ENCODE results near the gene RNMT.
"Not testable (repeated sequence)": the region's sequence is repeated elsewhere in the genome, so short reads cannot be mapped to it uniquely, and the experiment has no call there.

Gene RNMT

DNA sequence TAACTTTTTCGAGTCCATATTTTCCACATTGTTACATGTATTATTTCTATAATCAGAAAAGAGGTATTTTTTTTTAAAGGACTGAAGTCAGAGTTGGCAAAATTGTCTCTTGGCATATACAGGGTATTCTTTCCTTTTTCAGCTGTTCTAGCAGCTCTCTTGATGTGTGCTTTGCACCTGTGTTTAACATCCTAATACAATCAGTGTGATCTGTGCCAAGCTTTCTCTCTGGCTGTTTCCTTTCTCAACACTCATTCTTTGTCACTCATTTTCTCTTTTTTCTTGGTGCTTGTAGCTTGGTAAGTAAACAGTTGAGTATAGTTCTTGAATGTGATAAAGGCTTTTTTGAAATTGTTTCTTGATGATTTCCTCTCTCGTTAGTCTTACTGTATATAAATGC is 9.2 kb downstream of the RNMT start:
- DNase-seq (ENCODE audit: low spot score): no peak

DNA sequence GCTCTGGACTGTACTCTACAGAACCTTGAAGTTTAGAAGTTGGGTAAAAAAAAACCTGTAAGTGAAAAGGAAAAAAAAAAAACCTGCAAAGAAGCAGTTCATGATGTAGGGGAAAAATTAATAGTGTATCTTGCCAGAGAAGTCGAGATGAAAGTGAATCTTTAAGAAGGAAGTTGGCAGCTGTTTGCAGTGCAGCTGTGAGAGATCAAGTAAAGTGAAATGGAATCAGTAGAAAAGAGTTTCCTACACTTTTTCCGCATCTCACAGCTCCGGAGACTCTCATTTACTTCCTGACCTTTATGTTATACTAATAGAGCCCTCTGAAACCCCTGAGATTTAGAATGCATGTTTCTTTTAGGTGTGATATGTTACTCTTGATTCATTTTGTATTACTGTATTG is 19.2 kb downstream of the RNMT start:
- DNase-seq (ENCODE audit: low spot score): no peak

DNA sequence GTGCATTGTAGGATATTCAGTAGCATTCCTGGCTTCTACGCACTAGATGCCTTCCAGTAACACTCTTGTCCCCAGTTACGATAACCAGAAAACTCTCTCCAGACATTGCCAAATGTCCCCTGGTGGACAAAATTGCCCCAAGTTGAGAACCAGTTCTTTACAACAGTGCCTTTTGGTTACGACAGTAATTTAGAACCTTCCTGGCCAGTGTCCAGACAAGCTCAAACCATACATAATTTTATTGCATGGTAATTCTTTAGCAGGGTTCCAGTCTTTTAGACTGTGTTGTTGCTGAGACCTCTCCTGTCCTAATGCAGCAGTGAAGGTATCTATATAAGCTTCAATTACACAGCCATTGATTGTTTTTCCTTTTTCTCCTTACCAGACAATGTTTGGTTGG is 20.2 kb downstream of the RNMT start:
- no peak for DNase-seq (ENCODE audit: low spot score)

DNA sequence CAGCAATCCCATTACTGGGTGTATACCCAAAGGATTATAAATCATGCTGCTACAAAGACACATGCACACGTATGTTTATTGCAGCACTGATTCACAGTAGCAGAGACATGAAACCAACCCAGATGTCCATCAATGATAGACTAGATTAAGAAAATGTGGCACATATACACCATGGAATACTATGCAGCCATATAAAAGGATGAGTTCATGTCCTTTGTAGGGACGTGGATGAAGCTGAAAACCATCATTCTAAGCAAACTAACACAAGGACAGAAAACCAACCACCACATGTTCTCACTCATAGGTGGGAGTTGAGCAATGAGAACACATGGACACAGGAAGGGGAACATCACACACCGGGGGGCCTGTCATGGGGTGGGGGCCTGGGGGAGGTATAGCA is 25.1 kb downstream of the RNMT start:
- DNase-seq (ENCODE audit: low spot score): not testable (repeated sequence)

DNA sequence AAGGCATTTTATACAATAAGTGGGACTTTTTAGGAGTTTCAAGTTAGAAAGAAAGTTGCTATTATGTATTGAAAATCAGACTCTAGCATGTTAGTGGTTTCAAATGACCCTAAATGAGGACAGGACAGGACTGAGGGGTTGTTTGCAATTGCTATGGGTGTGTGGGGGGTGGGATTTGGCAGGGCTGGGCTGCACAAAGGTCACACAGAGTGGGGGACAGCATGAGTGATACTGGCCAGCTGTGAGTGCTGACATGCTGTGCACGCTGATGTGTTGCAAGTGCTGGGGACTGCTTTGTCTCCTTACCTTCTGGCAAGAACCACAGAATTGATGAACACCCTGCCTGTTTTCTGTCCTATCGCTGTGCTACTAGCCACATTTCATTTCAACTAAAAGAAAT is 29.8 kb downstream of the RNMT start:
- no peak for DNase-seq (ENCODE audit: low spot score)

DNA sequence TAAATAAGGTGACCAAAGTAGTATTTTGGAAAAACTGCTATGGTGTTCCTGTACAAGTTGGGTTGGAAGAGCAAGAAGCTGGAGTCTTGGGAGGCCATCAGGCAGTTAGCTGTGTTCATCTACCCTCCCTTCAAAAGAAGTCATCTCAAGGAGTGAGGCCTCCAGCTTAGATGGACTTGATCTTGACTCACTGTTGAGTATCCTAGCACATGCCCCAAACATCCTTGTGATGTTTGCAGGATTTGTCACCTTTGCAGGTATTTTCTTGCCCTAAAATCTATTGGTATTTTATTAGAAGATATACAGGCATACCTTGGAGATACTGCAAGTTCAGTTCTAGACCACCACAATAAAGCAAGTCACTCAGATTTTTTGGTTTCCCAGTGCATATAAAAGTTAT is 30.2 kb downstream of the RNMT start:
- no peak for DNase-seq (ENCODE audit: low spot score)

DNA sequence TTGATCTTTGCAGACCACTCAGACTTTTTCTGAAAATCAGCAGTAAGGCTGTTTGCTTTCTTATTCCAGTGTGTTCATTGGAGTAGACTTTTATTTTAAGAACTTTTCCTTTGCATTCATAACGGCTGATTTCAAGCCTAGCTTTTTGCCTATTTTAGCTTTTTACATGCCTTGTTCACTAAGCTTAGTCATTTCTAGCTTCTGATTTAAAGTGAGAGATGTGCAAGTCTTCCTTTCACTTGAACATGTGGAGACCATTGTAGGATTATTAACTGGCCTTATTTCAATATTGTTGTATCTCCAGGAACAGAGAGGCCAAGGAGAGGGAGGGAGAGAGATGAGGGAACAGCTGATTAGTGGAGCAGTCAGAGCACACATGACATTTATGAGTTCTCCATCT is 32.1 kb downstream of the RNMT start:
- no peak for DNase-seq (ENCODE audit: low spot score)

DNA sequence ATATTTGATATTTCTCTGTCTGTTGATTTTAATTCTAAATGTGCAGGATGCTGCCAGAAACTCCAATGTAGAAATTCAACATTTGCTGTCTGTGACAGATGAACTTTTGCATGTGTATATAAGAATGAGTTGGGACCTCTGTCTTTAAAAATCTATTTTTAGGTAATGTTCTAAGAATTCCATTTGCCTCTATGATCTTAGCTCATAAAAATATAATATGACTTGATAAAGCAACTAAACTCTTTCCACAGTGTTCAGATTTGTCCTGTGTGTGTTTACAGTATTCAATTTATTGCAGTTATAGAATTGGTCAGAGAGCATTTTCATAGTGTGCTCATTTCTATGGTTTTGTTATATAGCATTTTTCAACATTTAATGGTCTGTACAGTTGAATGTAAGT is 33.6 kb downstream of the RNMT start:
- no peak for DNase-seq (ENCODE audit: low spot score)

DNA sequence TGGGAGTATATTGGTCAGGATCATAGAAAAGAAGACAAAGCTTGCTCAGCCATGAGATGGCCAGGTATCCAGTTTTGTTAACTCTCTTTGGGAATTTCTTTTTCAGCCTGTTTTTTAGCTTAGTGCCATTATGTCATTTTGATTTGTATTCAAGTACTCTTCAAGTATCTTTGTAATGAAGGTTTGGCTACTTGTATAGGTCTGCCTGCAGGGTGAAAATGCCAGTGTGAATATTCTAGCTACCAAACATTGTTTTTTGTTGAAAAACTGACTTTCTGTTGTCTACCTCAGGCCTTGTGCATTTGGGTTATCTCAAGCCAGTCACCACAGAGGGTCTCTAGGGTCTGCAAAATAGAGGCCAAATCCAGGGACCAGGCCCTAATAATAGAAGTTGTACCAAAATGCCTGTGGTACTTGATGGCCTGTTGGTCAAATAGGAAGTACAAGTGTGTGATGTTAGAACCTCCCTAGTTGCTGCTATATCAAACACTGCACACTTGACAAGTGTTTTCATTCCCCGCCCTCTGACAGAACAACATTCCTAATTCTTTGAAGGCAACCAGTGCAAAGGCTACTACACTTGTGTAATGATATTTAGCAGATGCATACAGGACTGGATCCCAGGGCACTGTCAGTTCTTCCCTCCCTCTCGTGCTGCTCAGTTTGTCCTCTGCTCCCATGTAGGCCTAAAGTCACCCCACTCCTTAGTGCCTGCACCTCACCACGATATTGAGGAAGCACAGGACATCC is 36.4 kb downstream of the RNMT start:
- DNase-seq (ENCODE audit: low spot score): no peak

DNA sequence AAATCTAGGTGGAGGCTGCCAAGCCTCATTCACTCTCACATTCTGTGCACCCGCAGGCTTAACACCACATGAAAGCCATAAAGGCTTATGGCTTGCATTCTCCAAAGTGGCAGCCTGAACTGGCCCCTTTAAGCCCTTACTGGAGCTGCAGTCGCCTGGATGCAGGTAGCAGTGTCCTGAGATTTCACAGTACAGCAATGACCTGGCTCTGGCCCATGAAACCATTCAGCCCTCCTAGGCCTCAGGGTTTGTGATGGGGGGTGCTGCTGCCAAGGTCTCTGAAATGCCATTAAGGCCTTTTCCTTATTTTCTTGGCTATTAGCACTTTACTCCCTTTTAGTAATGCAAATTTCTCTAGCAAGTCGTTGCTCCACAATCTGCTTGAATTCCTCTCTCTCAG is 48.6 kb downstream of the RNMT start:
- no peak for DNase-seq (ENCODE audit: low spot score)

DNA sequence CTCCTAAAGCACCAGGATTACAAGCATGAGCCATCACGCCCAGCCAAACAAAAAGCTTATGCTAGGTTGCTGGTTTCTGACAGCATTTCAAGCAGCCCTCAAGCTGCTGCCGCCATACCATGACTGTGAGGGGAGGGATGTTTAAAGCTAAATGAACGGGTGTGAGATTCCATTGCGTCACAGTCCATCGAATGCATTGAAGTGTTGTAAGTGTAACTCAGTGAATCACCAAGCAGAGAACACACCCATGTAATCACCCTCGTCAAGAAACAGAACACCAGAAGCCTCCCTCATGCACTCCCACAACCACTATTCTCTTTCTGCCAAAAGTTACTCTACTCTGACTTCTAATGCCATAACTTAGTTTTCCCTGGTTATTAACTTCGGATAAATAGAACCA is 64.7 kb downstream of the RNMT start:
- DNase-seq (ENCODE audit: low spot score): no peak

DNA sequence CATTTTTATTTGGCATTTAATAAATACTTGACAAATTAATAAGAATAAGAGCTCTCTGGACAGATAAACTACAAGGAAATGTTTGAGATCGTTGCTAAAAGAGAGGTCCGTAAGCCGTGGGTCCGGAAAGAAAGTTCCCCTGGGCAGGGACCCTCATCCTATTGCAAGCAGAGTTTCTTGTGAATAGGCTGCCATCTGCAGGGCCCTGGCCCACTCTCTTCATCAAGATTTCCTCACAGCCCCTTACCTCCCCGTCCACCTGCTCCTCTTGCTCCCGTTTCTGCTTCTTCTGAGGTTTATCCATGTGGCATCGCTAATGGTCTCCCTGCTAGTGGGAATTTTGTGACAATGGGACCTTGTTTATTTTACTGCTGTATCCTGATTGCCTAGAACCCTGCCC is 67.3 kb downstream of the RNMT start:
- DNase-seq (ENCODE audit: low spot score): no peak

DNA sequence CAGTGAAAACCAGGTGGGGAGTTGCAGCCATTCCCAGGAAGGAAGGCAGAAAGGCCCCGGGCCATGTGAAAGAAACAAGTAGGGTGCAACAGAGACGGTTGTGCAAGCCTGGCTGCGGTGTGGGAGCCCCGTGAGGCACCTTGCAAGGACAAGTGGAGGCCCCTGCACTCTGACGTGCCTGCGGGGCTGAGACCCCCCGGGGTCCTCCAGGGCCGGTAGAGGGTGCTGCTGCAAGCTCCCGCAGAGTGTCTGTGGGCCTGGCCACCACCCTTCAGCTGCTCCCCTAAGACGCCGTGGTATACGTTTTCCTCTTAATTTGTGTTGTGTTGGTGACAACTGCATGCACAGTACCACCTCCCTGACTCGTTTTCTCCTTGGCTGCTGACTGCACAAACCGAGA is 70.0 kb downstream of the RNMT start:
- DNase-seq (ENCODE audit: low spot score): no peak

DNA sequence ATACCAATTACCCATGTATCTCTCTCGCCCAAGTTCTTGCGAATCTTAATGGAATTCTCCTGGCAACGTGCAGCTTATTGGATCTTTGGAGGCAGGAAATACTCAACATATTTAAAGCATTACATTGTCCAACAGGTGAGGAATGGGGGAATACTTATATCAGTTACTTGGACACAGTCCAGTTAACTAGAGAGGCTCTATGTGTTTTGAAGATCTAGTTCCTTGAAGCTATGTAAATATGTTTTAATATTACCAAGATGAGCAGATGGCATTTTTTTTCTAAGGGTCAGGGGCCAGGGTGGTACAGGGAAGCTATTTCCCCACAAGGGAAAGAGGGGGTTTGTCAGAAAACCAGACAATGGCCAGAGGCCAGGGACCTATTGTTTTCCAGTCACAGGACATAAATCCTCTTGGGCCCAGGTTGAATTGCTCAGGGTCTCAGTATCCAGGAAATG is 70.7 kb downstream of the RNMT start:
- DNase-seq (ENCODE audit: low spot score): no peak

DNA sequence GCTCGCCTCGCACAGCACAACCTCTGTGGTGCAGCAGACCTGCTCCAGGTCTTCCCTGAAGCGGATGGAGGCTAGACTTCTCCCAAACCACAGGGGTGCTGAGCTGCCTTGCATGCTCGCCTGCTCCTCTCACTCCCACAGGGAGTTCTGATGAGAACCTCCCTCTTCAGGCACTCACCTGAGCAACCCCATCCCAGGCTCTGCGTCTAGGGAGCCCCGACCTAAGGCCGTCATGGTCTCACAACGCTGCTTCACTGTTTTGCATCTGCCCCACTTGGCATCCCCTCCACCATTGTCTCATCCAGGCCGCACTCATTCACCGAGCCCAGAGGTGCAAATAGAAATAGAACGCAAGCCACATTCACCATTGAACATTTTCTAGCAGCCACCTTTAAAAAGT is 72.9 kb downstream of the RNMT start:
- DNase-seq (ENCODE audit: low spot score): no peak

DNA sequence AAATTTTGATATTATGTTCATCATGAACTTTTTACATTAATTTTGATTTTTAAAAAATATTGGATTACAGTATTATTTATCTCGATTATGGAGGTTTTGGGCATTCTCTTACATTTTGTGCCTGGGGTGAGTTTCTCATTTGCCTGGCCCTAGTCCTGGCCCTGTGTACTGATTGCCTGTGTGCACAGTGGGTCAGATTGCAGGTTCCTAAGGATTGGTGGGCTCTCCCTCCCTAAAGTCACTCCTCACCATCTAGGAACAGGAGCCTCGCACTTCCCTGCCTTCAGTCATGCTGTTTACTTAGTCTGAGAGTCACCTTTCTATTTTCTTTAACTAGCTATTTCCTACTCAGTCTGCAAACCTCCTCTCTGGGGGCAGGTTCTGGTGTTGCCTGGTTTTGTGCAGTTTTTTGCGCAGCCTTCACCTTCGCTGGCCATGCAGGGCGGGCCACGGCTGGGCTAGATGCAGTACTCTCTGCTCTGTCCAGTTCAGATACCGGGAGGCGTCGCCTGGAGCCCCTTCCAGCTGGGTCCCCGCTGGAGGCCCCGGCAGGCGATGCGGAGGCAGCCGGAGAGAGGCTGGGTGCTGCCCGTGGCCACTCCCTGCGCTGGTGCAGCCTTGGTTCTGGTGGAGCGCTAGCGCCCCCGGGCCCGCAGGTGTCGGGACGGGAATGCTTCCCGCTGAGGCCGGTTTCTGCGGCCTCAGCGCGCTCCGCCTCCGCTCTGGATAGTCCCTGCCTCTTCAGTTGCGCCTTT is 74.2 kb downstream of the RNMT start:
- DNase-seq (ENCODE audit: low spot score): peak; percentile 71

DNA sequence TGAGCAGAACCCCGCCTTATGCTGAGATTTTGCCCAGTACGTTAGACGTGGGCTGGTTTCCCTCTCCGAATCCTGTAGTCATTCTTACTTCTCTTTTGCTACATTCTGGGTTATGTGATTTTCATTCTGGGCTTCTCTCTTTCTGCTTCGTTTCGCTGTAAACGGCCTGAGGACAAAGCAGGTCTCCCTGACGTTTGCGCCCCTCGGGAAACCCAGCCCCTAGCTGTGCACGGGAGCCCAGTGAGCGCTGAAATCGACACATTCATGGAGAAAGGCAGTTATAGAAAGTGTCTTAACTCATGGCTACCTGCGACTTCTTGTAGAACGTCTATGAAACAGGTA is 74.8 kb downstream of the RNMT start:
- DNase-seq (ENCODE audit: low spot score): no peak

DNA sequence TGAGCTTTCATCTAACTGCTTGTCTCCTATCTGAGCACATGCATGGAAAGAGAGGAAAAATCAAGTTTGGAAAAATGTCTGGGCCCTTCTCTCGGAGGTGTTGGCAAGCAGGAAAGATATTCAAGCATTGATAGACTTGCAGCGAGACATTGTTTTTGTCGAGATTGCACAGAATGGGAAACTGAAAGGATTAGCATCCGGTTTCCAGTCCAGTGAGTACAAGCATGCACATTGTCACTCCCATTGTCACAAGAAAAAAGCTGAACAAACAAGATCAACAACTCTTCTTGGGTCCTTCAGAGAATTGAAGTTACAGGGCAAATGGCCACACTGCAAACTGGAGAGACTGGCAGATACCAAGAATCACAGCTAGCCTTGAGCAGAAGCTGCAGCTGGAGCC is 77.8 kb downstream of the RNMT start:
- no peak for DNase-seq (ENCODE audit: low spot score)

DNA sequence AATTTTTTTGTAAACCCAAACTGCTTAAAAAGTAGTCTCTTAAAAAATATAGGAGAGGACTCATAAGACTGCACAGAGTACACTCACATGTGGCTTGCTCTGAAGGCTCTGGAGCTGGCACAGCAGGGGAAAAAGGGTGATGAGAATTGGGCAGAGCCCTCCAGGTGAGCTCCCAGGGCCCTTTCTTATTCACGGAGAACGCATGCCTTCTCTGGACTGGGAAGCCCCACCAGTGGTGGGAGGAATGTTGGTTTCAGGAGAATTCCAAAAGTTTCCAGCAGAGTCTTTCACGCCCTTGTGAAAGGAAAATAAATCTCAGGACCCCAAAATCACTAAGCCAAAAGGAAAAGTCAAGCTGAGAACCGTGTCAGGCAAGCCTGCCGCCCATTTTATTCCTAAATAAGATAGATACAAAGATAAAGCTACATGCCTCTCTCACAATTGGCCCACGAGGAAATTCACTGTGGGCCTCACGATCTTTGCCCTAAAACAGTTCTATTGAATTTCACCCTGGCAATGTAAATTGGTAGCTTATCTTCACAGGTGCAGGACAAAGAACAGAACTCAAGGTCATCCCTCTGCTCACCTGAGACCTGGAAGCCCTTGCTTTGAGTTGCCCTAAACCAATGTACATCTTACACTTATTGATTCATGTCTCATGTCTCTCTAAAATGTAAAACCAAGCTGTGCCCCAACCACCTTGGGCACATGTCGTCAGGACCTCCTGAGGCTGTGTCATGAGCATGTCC is 82.0 kb downstream of the RNMT start:
- DNase-seq (ENCODE audit: low spot score): no peak

DNA sequence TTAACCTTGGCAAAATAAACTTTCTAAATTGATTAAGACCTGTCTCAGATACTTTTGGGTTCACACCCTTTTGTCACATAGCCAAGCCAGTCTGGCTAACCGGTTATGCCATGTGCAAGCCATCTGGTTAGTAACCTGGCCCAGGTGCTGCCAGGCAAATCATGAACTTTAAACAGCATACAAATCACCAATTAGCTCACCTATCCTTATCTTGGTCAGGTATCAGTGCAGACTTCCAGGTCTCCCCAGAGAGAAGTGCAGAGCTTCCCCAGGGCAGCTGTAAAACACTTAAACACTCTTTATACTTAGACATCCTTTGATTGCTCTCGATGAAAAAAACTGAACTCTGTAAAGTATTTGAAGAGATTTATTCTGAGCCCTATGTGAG is 82.6 kb downstream of the RNMT start:
- DNase-seq (ENCODE audit: low spot score): no peak

DNA sequence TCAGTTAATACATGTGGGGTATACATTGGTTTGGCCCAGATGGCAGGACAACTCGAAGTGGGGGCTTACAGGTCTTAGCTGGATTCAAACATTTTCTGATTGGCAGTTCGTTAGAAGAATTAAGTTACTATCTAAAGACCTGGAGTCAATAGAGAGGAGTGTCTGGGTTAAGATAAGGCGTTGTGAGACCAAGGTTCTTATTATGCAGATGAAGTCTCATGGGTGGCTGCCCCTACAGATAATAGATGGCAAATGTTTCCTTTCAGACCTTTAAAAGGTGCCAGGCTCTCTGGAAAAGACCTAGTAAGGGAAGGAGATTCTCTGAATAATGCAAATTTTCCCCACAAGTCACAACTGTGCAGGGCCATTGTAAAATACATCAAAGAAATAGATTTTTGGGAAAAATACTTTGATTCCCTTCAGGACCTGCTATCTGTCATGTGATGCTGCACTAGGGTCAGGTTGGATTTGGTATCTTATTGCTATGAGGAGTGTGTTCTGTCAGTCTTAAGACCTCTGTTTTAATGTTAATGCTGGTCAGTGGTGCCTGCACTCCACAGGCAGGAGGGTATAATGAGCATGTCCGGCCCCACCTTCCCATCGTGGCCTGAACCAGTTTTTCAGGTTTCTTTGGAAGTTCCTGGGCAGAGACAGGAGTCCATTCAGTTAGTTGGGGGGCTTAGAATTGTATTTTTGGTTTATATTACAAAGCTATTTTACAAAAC is 83.2 kb downstream of the RNMT start:
- DNase-seq (ENCODE audit: low spot score): no peak

DNA sequence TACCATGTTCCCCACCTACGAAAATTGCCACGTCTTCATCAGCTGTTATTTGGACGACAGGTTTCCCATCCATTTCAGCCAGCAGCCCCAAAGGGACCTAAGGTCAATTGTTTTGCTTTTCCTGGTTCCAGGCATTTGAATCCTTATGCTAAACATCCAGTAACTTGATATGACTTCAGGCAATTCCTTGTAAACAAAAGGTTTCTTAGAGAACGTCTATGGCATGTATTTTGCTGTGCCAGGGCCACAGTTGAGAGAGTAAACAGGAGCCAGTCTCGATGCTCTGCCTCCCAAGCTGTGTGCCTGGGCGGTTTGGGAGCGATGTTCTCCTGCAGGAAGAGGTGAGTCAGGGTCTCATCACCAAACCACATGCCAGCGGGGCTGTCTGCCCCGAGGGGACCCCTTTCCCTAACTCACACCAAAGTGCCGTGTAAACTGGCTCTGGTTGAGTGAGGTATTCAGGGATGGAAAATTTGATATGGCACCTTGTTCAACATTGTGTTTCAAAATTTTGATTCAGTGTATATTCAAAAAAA is 84.5 kb downstream of the RNMT start:
- no peak for DNase-seq (ENCODE audit: low spot score)
